Measurements from ENCODE around the gene SAP30BP.

SAP30BP gene

DNA sequence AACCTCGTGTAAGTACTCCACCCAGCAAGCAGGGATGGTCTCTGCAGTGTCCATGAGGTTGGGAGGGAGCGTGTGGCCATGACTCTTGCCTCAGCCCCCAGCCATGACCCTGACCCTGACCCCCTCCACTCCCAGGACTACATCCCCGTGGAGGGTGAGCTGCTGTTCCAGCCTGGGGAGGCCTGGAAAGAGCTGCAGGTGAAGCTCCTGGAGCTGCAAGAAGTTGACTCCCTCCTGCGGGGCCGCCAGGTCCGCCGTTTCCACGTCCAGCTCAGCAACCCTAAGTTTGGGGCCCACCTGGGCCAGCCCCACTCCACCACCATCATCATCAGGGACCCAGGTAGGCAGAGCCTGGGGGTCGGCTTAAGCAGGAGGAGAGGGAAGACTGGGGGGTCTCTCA is 81.6 kb downstream of the SAP30BP start:
- DNase-seq: no peak

DNA sequence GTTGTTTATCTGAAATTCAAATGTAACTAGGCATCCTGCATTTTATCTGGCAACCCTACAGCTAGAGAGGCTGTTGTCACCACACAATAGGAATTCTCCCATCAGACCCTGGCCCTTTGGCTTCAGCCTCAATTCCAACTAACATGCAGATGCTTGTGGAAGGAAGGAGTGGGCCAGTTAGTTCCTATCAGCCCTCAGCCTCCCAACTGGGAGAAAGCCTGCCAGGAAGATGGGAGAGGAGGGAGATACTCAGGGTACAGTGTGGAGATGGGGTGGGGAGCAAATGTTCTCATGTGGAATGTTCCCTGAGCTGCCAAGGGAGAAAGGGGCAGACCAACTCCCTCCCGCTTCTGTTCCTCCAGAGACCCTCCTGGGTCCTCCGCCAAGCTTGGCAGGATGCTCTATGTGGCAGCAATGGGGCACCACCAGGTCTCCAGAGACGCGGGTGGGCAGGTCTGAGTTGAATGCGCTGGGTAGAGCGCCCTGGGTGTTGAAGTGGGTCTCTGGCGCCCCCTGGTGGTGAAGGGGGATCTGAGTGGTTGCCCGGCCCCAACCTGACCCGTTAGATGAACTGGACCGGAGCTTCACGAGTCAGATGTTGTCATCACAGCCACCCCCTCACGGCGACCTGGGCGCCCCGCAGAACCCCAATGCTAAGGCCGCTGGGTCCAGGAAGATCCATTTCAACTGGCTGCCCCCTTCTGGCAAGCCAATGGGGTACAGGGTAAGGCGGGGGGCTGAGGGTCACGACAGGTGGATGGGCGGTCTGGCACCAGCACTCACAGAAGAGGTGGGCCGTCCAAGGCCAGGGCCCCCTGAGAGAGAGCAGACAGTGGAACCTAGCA is 82.6 kb downstream of the SAP30BP start:
- peak; percentile 79 for DNase-seq

DNA sequence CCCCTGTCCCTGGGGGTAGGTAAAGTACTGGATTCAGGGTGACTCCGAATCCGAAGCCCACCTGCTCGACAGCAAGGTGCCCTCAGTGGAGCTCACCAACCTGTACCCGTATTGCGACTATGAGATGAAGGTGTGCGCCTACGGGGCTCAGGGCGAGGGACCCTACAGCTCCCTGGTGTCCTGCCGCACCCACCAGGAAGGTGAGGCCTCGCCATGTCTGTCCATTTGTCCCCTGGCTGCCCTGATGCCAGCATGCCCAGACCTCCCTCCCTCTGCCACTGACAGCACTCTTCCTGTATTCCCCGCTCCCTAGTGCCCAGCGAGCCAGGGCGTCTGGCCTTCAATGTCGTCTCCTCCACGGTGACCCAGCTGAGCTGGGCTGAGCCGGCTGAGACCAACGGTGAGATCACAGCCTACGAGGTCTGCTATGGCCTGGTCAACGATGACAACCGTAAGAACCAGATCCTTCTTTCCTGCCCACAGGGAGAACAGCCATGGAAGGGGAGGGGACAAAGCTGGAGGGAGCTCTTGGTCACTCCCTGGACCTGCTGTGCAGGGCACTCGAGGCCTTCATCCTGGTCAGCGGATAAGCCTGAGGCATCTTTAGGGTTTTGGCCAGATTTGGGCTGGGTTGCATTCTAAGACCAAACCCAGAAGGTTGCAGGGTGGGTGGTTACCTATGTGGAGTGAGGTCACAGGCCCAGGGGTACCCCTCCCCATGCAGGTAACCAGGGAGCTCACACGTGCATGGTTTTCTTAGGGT is 83.7 kb downstream of the SAP30BP start:
- no peak for DNase-seq

DNA sequence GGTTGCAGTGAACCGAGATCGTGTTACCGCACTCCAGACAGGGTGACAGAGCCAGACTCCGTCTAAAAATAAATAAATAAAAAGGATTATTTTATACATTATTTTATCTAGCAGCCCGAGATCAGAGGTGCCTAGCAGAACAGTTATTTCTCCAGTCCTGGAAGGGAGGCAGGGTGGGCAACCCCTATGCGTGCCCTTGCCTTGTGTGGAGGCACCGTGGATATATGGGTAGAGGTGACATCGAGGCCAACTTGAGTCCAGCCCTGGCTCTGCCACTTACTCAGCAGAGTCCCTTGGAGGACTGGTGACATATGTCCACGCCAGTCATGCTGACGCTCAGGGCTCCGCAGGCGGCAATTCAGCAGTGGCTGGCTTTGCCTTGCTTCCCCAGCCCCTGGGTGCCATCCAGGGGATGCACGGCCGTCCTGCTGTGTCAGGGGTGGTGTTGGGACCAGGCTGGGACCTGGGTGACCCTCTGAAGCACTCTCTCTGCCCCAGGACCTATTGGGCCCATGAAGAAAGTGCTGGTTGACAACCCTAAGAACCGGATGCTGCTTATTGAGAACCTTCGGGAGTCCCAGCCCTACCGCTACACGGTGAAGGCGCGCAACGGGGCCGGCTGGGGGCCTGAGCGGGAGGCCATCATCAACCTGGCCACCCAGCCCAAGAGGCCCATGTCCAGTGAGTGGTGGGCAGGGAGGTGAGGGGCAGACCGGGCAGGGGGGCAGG is 84.7 kb downstream of the SAP30BP start:
- no peak for DNase-seq

DNA sequence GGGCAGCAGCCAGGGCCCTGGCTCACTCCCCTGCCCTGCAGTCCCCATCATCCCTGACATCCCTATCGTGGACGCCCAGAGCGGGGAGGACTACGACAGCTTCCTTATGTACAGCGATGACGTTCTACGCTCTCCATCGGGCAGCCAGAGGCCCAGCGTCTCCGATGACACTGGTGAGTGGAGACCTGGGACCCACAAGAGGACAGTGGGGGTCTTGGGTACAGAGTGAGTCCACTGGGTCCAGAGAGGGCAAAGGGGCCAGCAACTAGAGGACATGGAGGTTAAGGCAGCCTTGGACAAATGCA is 85.2 kb downstream of the SAP30BP start:
- no peak for DNase-seq

DNA sequence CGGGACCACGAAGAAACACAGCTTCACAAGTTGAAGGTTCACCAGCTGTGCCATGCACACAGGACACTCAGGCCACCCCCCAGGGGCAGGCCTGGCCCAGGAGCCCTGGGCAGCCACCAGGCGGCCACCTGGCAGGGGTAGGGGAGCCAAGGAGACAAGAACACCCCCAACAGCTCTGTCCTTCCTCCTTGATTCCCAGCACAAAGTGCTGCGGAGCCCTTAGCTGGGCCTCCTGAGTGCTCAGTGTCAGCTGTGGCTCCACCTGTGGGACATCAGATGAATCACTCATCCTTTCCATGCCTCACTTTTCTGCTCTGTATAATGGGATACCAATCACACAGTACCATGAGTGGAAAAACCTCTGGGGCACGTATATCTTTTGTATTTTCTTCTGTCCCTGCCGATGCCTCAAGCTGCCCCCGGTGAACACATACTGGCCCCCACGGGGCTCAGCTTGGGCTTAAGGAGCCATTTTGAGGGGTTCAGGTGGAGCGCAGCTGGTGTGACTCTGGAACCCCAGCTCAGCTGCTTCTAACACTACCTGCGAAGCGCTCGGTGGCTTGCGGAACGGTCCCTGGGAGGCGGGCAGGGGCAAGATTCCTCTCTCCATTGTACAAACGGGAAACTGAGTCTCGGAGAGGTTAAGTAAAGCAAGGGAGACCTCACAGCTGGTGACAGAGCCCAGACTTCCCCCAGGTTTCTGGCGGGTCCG is 85.8 kb downstream of the SAP30BP start:
- no peak for DNase-seq

DNA sequence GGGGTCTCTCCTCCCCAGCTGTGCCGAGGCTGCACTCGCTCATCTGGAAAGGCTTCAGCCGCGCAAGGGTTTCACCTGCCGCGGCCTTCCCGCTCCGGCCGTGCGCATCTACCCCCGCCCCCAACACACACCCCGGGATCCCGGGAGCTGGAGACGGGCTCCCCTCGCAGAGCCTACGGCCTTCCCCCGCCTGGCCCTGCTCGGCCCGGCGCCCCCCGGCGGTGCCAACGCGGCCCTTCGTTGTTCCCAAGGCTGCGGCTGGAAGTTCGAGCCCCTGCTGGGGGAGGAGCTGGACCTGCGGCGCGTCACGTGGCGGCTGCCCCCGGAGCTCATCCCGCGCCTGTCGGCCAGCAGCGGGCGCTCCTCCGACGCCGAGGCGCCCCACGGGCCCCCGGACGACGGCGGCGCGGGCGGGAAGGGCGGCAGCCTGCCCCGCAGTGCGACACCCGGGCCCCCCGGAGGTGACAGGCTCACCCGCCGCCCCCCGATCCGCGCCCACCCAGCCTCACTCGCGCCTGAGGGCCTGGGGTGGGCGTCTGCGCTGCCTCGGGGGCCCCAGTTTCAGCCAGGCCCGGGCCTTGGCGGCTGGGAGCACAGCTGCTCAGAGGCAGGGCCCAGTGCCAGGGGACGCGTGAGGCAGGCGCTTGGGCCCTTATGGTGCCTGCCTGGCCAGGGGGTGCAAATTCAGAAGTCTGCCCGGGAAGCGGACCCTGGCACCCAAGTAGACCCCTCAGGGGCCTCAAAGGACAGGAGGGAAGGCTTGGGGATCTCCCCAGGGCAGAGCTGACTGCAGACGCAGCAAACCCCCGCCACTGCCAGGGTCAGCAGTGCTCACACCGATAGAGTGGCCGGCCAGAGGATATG is 86.6 kb downstream of the SAP30BP start:
- peak; percentile 58 for DNase-seq

DNA sequence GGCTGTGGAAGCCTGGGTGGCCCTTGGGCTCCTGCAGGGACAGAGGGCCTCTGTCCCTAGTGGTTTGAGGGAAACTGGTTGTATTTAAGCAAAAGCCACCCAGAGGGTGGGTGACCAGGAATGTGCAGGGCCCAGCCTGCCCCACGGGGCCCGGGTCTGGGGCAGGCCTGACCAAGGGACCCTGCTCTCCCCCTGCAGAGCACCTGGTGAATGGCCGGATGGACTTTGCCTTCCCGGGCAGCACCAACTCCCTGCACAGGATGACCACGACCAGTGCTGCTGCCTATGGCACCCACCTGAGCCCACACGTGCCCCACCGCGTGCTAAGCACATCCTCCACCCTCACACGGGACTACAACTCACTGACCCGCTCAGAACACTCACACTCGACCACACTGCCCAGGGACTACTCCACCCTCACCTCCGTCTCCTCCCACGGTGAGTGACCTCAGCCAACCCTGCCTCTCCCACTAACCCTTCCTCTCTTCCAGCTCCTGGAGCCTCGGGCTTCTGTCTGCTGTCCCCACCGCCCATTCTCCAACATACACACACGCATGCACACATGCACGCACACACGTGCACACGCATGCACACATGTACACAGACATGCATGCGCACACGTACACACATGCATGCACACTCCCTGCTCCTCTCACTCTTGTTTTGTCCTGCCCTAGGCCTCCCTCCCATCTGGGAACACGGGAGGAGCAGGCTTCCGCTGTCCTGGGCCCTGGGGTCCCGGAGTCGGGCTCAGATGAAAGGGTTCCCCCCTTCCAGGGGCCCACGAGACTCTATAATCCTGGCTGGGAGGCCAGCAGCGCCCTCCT is 87.5 kb downstream of the SAP30BP start:
- no peak for DNase-seq

DNA sequence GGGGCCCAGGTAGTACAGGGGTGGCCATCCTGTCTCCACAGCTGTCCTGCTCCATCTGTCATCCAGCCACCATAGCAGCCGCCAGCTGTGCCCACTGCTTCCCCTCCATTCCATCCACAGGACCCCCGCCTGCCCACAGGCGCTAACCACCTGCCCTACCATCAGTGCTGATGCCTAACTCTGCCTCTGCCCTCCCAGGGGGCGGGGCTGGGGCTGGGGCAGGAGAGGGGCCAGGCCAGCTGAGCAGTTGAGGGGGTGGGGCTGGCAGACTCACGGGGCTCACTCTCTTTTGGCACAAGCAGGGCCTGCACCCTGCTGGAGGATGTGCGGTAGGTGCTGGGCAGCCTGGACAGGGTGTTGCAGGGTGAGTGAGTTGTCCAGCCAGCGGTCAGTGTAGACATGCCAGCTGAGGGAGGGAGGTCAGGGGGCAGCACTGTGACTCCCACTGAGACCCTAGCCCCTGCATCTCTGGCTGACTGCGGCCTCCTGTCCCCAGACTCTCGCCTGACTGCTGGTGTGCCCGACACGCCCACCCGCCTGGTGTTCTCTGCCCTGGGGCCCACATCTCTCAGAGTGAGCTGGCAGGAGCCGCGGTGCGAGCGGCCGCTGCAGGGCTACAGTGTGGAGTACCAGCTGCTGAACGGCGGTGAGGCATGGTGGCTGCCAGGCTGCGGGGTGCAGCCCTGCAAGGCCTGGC is 88.2 kb downstream of the SAP30BP start:
- no peak for DNase-seq

DNA sequence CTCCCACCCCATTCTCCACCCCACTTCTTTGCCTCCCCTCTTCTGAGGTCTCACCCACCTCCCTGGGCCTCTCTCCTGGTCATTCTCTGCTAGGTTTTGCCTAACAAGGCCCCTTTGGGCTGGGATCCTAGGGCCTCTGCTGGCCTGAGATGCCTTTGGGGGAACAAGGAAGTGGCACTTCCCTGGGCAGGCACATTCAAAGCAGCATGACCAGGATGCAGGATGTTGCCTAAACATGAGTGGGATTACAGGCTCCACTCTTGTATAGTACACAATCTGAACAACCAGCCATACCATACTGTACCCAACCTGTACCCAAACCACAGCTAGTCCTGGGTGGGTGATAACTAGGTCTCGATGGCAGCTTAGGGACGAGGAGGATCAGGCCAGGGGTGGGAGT is 88.9 kb downstream of the SAP30BP start:
- DNase-seq: no peak

DNA sequence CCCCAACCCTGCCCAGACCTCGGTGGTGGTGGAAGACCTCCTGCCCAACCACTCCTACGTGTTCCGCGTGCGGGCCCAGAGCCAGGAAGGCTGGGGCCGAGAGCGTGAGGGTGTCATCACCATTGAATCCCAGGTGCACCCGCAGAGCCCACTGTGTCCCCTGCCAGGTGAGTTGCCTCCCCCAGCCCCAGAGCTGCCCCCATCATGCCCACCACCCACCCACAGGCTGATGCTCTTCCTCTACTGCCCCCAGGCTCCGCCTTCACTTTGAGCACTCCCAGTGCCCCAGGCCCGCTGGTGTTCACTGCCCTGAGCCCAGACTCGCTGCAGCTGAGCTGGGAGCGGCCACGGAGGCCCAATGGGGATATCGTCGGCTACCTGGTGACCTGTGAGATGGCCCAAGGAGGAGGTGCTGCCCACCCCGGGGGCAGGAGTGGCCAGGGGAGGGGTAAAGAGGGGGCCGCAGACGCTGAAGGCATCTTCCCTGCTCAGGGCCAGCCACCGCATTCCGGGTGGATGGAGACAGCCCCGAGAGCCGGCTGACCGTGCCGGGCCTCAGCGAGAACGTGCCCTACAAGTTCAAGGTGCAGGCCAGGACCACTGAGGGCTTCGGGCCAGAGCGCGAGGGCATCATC is 89.4 kb downstream of the SAP30BP start:
- no peak for DNase-seq

DNA sequence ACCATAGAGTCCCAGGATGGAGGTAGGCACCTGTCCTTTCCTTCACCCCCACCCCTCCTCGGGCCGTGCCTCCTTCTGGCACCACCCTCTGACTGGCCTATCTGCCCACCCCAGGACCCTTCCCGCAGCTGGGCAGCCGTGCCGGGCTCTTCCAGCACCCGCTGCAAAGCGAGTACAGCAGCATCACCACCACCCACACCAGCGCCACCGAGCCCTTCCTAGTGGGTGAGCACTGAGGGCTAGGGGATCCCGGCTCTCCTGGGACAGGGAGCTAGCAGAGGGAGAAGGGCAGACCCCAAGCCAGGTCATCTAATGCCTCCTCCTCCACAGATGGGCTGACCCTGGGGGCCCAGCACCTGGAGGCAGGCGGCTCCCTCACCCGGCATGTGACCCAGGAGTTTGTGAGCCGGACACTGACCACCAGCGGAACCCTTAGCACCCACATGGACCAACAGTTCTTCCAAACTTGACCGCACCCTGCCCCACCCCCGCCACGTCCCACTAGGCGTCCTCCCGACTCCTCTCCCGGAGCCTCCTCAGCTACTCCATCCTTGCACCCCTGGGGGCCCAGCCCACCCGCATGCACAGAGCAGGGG is 90.0 kb downstream of the SAP30BP start:
- DNase-seq: no peak
